SJCRH30 (cell line): ENCODE measurements around the gene AGO1. TPM values are rescaled to one million over a fixed set of nuclear protein-coding genes. Genes with fewer than 3 reads are reported as not detected.
"Not testable (repeated sequence)": the region's sequence is repeated elsewhere in the genome, so short reads cannot be mapped to it uniquely, and the experiment has no call there.

Experiments
- DNase-seq, 2 experiments: peaks; one replicate each; pipeline ENCODE4 v3.0.0-alpha.2; 2015 to 2020
- H3K27ac ChIP-seq: fragments of 250-450 bp; sonication (Bioruptor Pico); 2 replicates; pipeline ENCODE4 v1.5.1; 2020; ENCODE audit warnings: mild to moderate bottlenecking, moderate library complexity
- H3K27me3 ChIP-seq: fragments of 250-450 bp; sonication (Bioruptor Pico); 2 replicates; pipeline ENCODE4 v1.5.1; 2020; ENCODE audit warnings: mild to moderate bottlenecking, moderate library complexity
- H3K36me3 ChIP-seq: fragments of 250-450 bp; sonication (Bioruptor Pico); 2 replicates; pipeline ENCODE4 v1.5.1; 2020; ENCODE audit warnings: mild to moderate bottlenecking, moderate library complexity
- H3K4me1 ChIP-seq: fragments of 250-450 bp; sonication (Bioruptor Pico); 2 replicates; pipeline ENCODE4 v1.5.1; 2020; ENCODE audit warnings: mild to moderate bottlenecking, moderate library complexity
- H3K4me3 ChIP-seq: fragments of 250-450 bp; sonication (Bioruptor Pico); 2 replicates; pipeline ENCODE4 v1.5.1; 2020; ENCODE audit warnings: mild to moderate bottlenecking, moderate library complexity
- H3K9me3 ChIP-seq: fragments of 250-450 bp; sonication (Bioruptor Pico); replicated peaks from 2 replicates; pipeline ENCODE4 v1.5.1; 2020; ENCODE audit warnings: mild to moderate bottlenecking, moderate library complexity
- total RNA-seq: library from RNA; depleted of rRNA; stranded (reverse); fragments of >200 nt; shearing (Covaris generic); gene quantifications from 2 replicates; pipeline ENCODE4 v1.2.3, GENCODE V29; 2014

The AGO1 gene
- total RNA-seq, 1 experiment from 2014 or later = 35.1 TPM

GRCh38 chr1:35884934-35885333, 1.9 kb downstream of the AGO1 start:
- 0 out of 2 replicates have a peak, but pooled peaks cover 2% of the 10 kb centered on the region for H3K36me3 ChIP-seq
- H3K4me3 ChIP-seq = no peak overlapping the region
- H3K27me3 ChIP-seq = no peaks in the 10 kb centered on the region
- H3K4me1 ChIP-seq = peaks cover 11% of the 10 kb centered on the region; the same call in 1 of the 2 replicates
- no peaks in the 10 kb centered on the region for H3K9me3 ChIP-seq
- DNase-seq = no peak
- no peak overlapping the region for H3K27ac ChIP-seq

- peak; percentile 21 to 40 for DNase-seq
- Histone ChIP-seq H3K4me3 (no peak overlapping the region), H3K4me1 (peaks cover 11% of the 10 kb centered on the region; the same call in 1 of the 2 replicates), H3K27me3 (no peaks in the 10 kb centered on the region), H3K36me3 (peaks cover 6% of the 10 kb centered on the region; the same call in 1 of the 2 replicates), H3K27ac (no peak overlapping the region), H3K9me3 (no peaks in the 10 kb centered on the region)
Observed at GRCh38 chr1:35885961-35886558, 3.1 kb downstream of the AGO1 start.

GRCh38 chr1:35886577-35887431, 3.8 kb downstream of the AGO1 start:
- Histone ChIP-seq H3K4me3 (no peak overlapping the region), H3K9me3 (no peaks in the 10 kb centered on the region), H3K4me1 (peaks cover 11% of the 10 kb centered on the region; the same call in 1 of the 2 replicates), H3K36me3 (peaks cover 6% of the 10 kb centered on the region), H3K27ac (no peak overlapping the region), H3K27me3 (no peaks in the 10 kb centered on the region)
- peak; percentile 37 to 52 for DNase-seq

- peaks cover 11% of the 10 kb centered on the region; the same call in 1 of the 2 replicates for H3K4me1 ChIP-seq
- peaks cover 11% of the 10 kb centered on the region for H3K36me3 ChIP-seq
- no peaks in the 10 kb centered on the region for H3K27me3 ChIP-seq
- H3K9me3 ChIP-seq = no peaks in the 10 kb centered on the region
- H3K27ac ChIP-seq = no peak overlapping the region
- H3K4me3 ChIP-seq = no peak overlapping the region
- DNase-seq = no peak
Observed at GRCh38 chr1:35887508-35887907, 4.5 kb downstream of the AGO1 start.

- DNase-seq = no peak
- peaks cover 19% of the 10 kb centered on the region for H3K36me3 ChIP-seq
- no peak overlapping the region for H3K27ac ChIP-seq
- peaks cover 11% of the 10 kb centered on the region; the same call in 1 of the 2 replicates for H3K4me1 ChIP-seq
- no peaks in the 10 kb centered on the region for H3K9me3 ChIP-seq
- H3K4me3 ChIP-seq = no peak overlapping the region
- H3K27me3 ChIP-seq = no peaks in the 10 kb centered on the region
Observed at GRCh38 chr1:35888255-35888654, 5.2 kb downstream of the AGO1 start.

- DNase-seq, H3K9me3 ChIP-seq, H3K27me3 ChIP-seq, H3K4me3 ChIP-seq, H3K27ac ChIP-seq: not testable (repeated sequence)
- Histone ChIP-seq H3K36me3 (peaks cover 25% of the 10 kb centered on the region), H3K4me1 (peaks cover 11% of the 10 kb centered on the region; the same call in 1 of the 2 replicates)
Observed at GRCh38 chr1:35888981-35889380, 6.0 kb downstream of the AGO1 start.

GRCh38 chr1:35893051-35893879, 10.3 kb downstream of the AGO1 start:
- Histone ChIP-seq H3K27me3 (no peaks in the 10 kb centered on the region), H3K4me1 (no peaks in the 10 kb centered on the region), H3K4me3 (no peak overlapping the region), H3K9me3 (no peaks in the 10 kb centered on the region), H3K27ac (no peak overlapping the region), H3K36me3 (peaks cover 34% of the 10 kb centered on the region)
- no peak for DNase-seq

- Histone ChIP-seq H3K4me3 (no peak overlapping the region), H3K27me3 (no peaks in the 10 kb centered on the region), H3K4me1 (no peaks in the 10 kb centered on the region), H3K27ac (no peak overlapping the region), H3K9me3 (no peaks in the 10 kb centered on the region), H3K36me3 (peaks cover 31% of the 10 kb centered on the region)
- DNase-seq = no peak
Observed at GRCh38 chr1:35894183-35894582, 11.2 kb downstream of the AGO1 start.

- Histone ChIP-seq H3K4me1 (no peaks in the 10 kb centered on the region), H3K36me3 (peaks cover 31% of the 10 kb centered on the region), H3K4me3 (no peak overlapping the region)
Observed at GRCh38 chr1:35894656-35895055, 11.6 kb downstream of the AGO1 start.

GRCh38 chr1:35899941-35900340, 16.9 kb downstream of the AGO1 start:
- H3K4me1 ChIP-seq = no peaks in the 10 kb centered on the region
- no peak overlapping the region for H3K4me3 ChIP-seq
- DNase-seq = no peak
- no peaks in the 10 kb centered on the region for H3K27me3 ChIP-seq
- H3K9me3 ChIP-seq = no peaks in the 10 kb centered on the region
- H3K27ac ChIP-seq = no peak overlapping the region
- peaks cover 18% of the 10 kb centered on the region for H3K36me3 ChIP-seq

More at GRCh38 chr1:35894656-35895055, 11.6 kb downstream of the AGO1 start:
- DNase-seq = no peak
- no peak overlapping the region for H3K27ac ChIP-seq
- no peaks in the 10 kb centered on the region for H3K9me3 ChIP-seq
- H3K27me3 ChIP-seq = no peaks in the 10 kb centered on the region

GRCh38 chr1:35901235-35901634, 18.2 kb downstream of the AGO1 start:
- no peaks in the 10 kb centered on the region for H3K9me3 ChIP-seq
- no peak for DNase-seq
- H3K4me3 ChIP-seq = no peak overlapping the region
- H3K4me1 ChIP-seq = no peaks in the 10 kb centered on the region
- H3K27ac ChIP-seq = no peak overlapping the region
- H3K27me3 ChIP-seq = no peaks in the 10 kb centered on the region
- peaks cover 14% of the 10 kb centered on the region for H3K36me3 ChIP-seq

GRCh38 chr1:35902671-35903070, 19.7 kb downstream of the AGO1 start:
- Histone ChIP-seq H3K4me1 (no peaks in the 10 kb centered on the region), H3K9me3 (no peaks in the 10 kb centered on the region), H3K4me3 (no peak overlapping the region), H3K27me3 (no peaks in the 10 kb centered on the region), H3K36me3 (peaks cover 15% of the 10 kb centered on the region), H3K27ac (no peak overlapping the region)
- no peak for DNase-seq

GRCh38 chr1:35914717-35915116, 31.7 kb downstream of the AGO1 start:
- Histone ChIP-seq H3K9me3 (no peaks in the 10 kb centered on the region), H3K4me1 (no peaks in the 10 kb centered on the region), H3K27ac (no peak overlapping the region), H3K4me3 (no peak overlapping the region), H3K27me3 (no peaks in the 10 kb centered on the region), H3K36me3 (peaks cover 71% of the 10 kb centered on the region)
- DNase-seq = no peak

GRCh38 chr1:35915693-35916092, 32.7 kb downstream of the AGO1 start:
- Histone ChIP-seq H3K4me3 (no peak overlapping the region), H3K27ac (no peak overlapping the region), H3K4me1 (no peaks in the 10 kb centered on the region), H3K36me3 (peaks cover 70% of the 10 kb centered on the region), H3K27me3 (no peaks in the 10 kb centered on the region), H3K9me3 (no peaks in the 10 kb centered on the region)
- no peak for DNase-seq
